Measurements from ENCODE around the gene PRR7.
A peak's percentile ranks its signal among the peaks of the same experiment; 100 is the strongest.

PRR7 gene

DNA sequence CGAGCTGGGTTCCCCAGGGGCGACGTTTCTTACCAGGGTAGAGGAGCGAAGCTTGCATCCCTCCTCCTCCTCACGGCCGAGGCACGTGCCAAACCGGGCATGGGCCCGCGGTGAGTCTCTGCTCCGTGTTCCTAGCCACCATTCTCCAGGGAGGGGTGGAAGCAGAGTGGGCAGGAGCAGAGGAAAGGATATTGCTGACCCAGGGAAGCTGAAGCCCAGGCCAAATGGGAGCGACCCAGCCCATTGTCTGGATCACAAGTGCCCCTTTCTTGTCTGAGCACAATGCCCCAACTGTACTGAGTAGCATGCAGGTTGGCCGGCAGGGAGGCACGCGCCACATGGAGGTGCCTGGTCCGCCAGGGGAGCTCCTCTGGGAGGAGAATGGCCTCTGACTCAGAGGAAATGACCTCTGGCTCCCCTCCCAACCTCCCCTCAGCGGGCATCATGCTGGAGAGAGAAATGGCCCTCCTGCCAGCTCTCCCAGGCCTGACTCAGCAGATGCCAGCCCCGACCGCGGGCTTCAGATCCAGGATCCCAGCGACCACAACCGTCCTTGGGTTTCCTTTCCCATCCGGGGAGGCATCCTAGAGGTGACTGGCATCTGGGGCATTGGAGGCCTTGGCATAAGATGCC, 1.1 kb downstream of the PRR7 start (continued):
- TF ChIP-seq, protein P1, sequence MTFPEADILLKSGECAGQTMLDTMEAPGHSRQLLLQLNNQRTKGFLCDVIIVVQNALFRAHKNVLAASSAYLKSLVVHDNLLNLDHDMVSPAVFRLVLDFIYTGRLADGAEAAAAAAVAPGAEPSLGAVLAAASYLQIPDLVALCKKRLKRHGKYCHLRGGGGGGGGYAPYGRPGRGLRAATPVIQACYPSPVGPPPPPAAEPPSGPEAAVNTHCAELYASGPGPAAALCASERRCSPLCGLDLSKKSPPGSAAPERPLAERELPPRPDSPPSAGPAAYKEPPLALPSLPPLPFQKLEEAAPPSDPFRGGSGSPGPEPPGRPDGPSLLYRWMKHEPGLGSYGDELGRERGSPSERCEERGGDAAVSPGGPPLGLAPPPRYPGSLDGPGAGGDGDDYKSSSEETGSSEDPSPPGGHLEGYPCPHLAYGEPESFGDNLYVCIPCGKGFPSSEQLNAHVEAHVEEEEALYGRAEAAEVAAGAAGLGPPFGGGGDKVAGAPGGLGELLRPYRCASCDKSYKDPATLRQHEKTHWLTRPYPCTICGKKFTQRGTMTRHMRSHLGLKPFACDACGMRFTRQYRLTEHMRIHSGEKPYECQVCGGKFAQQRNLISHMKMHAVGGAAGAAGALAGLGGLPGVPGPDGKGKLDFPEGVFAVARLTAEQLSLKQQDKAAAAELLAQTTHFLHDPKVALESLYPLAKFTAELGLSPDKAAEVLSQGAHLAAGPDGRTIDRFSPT (tag by site-specific recombination; IDR thresholded peaks at IDR 0.05), result peak; percentile 80
- TF ChIP-seq, protein P2, sequence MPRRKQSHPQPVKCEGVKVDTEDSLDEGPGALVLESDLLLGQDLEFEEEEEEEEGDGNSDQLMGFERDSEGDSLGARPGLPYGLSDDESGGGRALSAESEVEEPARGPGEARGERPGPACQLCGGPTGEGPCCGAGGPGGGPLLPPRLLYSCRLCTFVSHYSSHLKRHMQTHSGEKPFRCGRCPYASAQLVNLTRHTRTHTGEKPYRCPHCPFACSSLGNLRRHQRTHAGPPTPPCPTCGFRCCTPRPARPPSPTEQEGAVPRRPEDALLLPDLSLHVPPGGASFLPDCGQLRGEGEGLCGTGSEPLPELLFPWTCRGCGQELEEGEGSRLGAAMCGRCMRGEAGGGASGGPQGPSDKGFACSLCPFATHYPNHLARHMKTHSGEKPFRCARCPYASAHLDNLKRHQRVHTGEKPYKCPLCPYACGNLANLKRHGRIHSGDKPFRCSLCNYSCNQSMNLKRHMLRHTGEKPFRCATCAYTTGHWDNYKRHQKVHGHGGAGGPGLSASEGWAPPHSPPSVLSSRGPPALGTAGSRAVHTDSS (tag by site-specific recombination; IDR thresholded peaks at IDR 0.05), result peak; percentile 30; the same call in 1 of the 2 replicates
- TF ChIP-seq ZNF600 (tag by site-specific recombination; IDR thresholded peaks at IDR 0.05), result peak; percentile 60
- no peak for TF ChIP-seq ZBTB7A (tag by site-specific recombination; IDR thresholded peaks at IDR 0.05; ENCODE audit: low read depth)
- peak; percentile 47 for TF ChIP-seq GLIS2 (tag by site-specific recombination; IDR thresholded peaks at IDR 0.05)

DNA sequence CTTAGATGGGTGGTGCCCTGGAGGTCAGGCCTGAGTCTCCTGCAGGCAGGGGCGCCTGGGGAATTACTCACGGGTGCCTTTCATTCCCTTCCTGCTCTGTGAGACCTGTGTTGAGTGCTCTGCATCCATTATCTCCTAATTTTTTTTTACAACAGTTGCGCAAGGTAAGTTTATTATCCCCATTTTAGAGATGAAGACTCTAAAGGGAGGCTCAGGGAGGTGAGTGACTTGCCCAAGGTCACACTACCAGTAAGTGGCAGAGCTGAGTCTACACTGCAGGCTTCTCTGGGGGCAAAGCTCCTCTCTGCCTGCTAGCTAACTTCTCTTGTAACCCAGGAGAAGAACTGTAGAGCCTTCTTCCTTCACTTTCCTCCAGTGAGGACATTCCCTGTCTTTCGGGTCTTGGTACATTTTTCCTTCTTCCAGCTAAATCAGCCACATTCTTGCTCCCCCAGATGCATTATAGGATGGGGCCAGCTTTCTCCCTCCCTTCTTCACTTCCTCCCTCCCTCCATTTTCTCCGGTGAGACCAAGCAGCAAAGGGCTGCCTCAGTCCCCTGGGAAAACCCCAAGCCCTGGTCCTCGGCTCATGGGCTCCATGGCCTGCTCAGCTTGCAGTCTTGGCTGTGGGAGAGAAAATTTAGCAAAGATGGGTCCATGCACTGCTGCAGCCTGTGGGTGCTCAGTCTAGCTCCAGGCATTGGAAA, 1.8 kb downstream of the PRR7 start:
- ChIA-PET POLR2A (interaction anchor here (0.5 to 3.3 kb wide), 8 partner anchors 9 to 148 kb away, joined by 3 to 19 read pairs (median 4); partner anchors contain the start of gene GRK6), CTCF (interaction anchor here (0.7 to 4.1 kb wide), 8 partner anchors 9 to 129 kb away, joined by 3 to 40 read pairs (median 6); no protein-coding TSS in a partner anchor)
- no peak overlapping the region for H3K4me3 ChIP-seq (ENCODE audit: low read depth, low read length)

More for the DNA sequence above, 1.8 kb downstream of the PRR7 start:
- Histone ChIP-seq H3K27ac (ENCODE audit: extremely low read depth, low read depth, low read length) (no peak overlapping the region), H3K36me3 (ENCODE audit: control insufficient read depth in 2 of 2, insufficient read depth in 1 of 2, low read length in 2 of 2) (no peaks in the 10 kb centered on the region), H3K9me3 (ENCODE audit: control insufficient read depth, insufficient read depth, low read depth, low read length) (no peaks in the 10 kb centered on the region), H3K4me1 (ENCODE audit: control insufficient read depth, insufficient read depth, low read length) (no peaks in the 10 kb centered on the region)
- TF ChIP-seq, protein P3, sequence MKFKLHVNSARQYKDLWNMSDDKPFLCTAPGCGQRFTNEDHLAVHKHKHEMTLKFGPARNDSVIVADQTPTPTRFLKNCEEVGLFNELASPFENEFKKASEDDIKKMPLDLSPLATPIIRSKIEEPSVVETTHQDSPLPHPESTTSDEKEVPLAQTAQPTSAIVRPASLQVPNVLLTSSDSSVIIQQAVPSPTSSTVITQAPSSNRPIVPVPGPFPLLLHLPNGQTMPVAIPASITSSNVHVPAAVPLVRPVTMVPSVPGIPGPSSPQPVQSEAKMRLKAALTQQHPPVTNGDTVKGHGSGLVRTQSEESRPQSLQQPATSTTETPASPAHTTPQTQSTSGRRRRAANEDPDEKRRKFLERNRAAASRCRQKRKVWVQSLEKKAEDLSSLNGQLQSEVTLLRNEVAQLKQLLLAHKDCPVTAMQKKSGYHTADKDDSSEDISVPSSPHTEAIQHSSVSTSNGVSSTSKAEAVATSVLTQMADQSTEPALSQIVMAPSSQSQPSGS (tag by site-specific recombination; IDR thresholded peaks at IDR 0.05; ENCODE audit: low read depth), result no peak
- TF ChIP-seq ZNF366 (tag by site-specific recombination; conservative IDR thresholded peaks at IDR 0.05) (peak; percentile 55), ZFHX2 (tag by site-specific recombination; conservative IDR thresholded peaks at IDR 0.05) (no peak), ZNF654 (tag by site-specific recombination; IDR thresholded peaks at IDR 0.05; ENCODE audit: low read depth) (no peak), ZXDB (tag by site-specific recombination; IDR thresholded peaks at IDR 0.05) (no peak), ZNF184 (tag by site-specific recombination; IDR thresholded peaks at IDR 0.05) (no peak), TCF7L2 (IDR thresholded peaks at IDR 0.05; ENCODE audit: borderline replicate concordance, low read depth, low read length) (no peak), GLI2 (tag by site-specific recombination; IDR thresholded peaks at IDR 0.05; ENCODE audit: borderline replicate concordance, low read depth) (no peak), ZNF10 (tag by site-specific recombination; IDR thresholded peaks at IDR 0.05) (no peak), ZNF843 (tag by site-specific recombination; IDR thresholded peaks at IDR 0.05) (no peak), PRDM1 (tag by site-specific recombination; IDR thresholded peaks at IDR 0.05) (0 out of 2 replicates have a peak, but pooled peaks have one; percentile 31), ZNF394 (tag by site-specific recombination; IDR thresholded peaks at IDR 0.05; ENCODE audit: borderline replicate concordance) (no peak), ZNF223 (tag by site-specific recombination; IDR thresholded peaks at IDR 0.05) (no peak), GLI4 (tag by site-specific recombination; IDR thresholded peaks at IDR 0.05) (no peak)
- TF ChIP-seq, protein P4, sequence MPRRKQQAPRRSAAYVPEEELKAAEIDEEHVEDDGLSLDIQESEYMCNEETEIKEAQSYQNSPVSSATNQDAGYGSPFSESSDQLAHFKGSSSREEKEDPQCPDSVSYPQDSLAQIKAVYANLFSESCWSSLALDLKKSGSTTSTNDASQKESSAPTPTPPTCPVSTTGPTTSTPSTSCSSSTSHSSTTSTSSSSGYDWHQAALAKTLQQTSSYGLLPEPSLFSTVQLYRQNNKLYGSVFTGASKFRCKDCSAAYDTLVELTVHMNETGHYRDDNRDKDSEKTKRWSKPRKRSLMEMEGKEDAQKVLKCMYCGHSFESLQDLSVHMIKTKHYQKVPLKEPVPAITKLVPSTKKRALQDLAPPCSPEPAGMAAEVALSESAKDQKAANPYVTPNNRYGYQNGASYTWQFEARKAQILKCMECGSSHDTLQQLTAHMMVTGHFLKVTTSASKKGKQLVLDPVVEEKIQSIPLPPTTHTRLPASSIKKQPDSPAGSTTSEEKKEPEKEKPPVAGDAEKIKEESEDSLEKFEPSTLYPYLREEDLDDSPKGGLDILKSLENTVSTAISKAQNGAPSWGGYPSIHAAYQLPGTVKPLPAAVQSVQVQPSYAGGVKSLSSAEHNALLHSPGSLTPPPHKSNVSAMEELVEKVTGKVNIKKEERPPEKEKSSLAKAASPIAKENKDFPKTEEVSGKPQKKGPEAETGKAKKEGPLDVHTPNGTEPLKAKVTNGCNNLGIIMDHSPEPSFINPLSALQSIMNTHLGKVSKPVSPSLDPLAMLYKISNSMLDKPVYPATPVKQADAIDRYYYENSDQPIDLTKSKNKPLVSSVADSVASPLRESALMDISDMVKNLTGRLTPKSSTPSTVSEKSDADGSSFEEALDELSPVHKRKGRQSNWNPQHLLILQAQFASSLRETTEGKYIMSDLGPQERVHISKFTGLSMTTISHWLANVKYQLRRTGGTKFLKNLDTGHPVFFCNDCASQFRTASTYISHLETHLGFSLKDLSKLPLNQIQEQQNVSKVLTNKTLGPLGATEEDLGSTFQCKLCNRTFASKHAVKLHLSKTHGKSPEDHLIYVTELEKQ (tag by site-specific recombination; IDR thresholded peaks at IDR 0.05; ENCODE audit: borderline replicate concordance), result no peak
